Activated CD8-positive, alpha-beta memory T cell treated with anti-CD3 and anti-CD28 coated beads, Interleukin-2, amount 50 U/mL, for 48 hours (primary cell): ENCODE data around the gene KIAA0513.
"Not testable (repeated sequence)": the region's sequence is repeated elsewhere in the genome, so short reads cannot be mapped to it uniquely, and the experiment has no call there.

Source experiments
- DNase-seq: peaks from one replicate; pipeline ENCODE4 v3.0.0-alpha.2; 2020

The KIAA0513 gene

DNA sequence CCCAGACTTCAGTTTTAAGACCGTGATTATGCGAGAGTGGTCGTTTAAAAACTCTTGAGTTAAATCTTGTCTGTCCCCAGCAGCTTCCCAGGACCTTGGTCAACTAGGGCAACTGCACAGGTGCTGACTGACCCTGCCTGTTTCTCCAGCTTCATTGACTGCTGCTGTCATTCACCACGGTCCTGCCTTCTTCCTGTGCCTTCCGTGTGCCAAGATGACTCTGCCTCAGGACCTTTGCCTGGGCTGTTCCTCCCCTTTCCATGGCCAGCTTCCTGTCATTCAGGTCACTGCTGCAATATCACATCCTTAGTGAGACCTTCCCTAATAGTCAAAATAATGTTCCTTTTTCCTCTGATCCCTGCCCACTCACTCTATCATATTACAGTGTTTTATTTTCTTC lies 3.9 kb downstream of the KIAA0513 start:
- DNase-seq: no peak

- not testable (repeated sequence) for DNase-seq
These were observed 4.6 kb downstream of the KIAA0513 start for GRCh38 chr16:85032187-85032586.

DNA sequence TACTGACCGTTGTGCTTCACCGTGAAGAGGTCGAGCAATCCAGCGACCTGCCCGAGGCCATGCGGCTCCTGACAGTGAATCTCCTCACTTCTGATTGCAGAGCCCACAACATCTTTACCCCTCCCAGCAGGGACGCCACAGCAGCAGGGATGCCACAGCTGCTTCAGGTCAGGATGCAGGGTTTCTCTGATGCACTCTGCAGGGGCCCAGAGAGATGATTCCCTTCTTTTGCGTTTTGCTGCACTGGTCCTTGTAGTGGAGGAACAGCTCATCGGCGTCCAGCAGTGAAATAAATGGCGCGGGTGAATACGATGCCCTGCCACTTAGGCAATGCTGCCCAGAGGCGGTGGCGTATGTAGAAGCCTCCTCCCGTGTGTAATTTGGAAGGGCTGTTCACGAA lies 5.6 kb downstream of the KIAA0513 start:
- DNase-seq: no peak

DNA sequence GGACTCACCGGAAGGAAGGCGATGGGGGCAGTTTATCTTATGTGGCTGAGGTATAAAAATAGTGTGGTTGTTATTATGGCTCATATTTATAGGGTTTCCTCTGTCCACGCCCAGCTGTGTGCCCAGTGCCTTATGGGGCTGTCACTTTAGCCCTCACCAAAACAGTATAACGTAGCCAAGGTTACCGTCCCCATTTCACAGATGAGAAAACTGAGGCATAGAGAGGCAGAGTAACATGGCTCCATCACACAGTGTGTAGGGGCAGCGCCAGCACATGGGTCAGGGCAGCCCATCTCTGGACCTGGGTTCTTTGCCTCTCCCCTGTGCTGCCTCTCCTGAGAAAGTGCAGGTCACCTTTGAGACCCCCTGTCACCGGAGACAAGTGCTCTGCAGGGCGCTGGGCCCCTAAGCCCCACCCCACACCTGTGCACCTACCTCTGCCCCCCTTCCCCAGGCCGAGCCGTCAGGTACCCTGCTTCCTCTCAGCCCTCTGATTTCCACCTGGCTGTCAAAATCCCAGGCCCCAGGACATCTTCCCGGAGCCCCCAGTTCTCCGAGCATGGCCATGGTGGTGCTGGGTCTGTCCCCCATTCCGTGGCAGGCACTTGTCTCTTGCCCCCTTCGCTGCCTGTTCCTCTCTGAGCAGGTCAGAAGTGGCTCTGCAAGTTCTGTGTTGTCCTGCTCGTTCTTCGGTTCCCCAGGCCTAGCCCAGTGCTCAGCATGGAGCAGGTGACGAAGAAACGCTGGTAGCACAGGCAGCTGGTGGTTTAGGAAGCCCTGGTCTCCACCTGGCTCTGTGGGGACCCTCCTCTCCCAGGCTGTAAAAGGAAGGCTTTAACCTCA lies 7.2 kb downstream of the KIAA0513 start:
- DNase-seq: no peak

- no peak for DNase-seq
These were observed 8.8 kb downstream of the KIAA0513 start for GRCh38 chr16:85036236-85037049.

GRCh38 chr16:85037050-85037410 lies 9.4 kb downstream of the KIAA0513 start:
- DNase-seq: no peak

DNA sequence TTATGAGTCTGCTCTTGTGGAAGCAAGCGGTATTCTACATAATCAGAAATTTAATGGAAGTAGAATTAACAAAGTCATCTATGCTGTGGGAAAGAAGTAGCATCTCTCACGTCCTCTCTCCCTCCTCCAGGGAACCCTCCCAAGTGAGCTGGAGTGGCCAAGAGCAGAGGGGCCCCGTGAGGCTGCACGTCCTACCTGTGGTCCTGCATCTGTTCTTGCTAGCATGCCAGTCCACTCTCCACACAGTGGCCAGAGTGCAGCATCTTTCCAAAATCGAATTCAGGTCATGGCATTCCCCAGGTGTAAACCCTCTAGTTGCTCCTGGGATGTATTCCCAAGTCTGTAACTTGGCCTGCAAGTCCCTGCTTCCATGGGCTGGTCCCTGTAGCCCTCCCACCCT lies 10.1 kb downstream of the KIAA0513 start:
- no peak for DNase-seq

DNA sequence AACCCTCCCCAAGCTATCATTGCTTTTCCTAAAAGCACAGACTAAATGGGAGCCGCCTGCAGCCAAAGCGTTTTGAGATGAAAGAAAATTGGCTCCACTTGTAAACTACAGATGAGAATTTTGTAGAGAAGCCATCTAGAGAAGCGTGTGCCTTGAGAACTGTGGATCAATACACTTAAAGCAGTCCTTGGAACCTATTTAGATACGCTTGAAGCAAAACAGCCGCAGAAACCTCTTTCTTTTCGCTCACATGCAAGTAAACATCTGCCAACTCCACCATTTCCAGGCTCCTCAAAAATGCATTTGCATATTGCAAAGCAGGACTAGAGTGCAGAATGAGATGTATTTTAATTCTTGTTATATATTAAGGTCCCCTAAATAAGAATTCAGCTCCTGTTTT lies 13.1 kb downstream of the KIAA0513 start:
- DNase-seq: no peak

- no peak for DNase-seq
These were observed 13.9 kb downstream of the KIAA0513 start for GRCh38 chr16:85041219-85042166.

- no peak for DNase-seq
These were observed 14.6 kb downstream of the KIAA0513 start for GRCh38 chr16:85042167-85042526.

DNA sequence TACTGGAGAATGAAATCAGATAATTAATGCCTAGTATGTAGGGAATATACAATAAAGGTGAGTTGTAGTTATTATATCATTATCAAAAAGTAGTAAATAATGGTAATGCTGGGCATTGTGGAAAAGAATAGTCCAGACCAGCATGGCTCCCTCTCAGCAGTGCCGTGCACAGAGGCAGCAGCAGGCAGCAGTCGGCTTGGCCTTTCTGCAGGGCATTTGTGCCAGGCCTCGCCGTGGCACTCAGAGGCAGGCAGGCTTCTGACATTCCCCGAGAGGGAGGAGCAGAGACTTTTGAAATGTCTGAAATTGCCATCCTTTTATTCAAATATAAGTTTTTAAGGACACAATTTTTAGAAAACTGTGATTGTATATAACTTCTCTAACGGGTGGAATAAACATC lies 15.0 kb downstream of the KIAA0513 start:
- no peak for DNase-seq

DNA sequence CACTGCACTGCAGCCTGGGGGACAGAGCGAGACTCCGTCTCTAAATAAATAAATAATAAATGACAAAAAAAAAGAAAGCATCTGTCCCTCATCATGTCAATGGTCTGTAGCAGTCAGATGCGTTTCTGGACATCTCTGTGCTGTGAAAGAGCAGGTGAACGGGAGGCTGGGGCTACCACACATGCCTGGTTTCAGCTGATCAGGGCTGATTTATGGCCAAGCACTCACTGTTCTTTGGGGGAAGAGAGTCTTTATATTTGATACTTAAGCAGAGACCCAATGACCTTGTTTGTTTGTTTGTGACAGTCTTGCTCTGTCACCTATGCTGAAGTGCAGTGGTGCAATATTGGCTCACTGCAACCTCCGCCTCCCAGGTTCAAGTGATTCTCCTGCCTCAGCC lies 17.5 kb downstream of the KIAA0513 start:
- no peak for DNase-seq

GRCh38 chr16:85045641-85046471 lies 18.3 kb downstream of the KIAA0513 start:
- no peak for DNase-seq

- DNase-seq: no peak
These were observed 18.9 kb downstream of the KIAA0513 start for GRCh38 chr16:85046472-85046916.

DNA sequence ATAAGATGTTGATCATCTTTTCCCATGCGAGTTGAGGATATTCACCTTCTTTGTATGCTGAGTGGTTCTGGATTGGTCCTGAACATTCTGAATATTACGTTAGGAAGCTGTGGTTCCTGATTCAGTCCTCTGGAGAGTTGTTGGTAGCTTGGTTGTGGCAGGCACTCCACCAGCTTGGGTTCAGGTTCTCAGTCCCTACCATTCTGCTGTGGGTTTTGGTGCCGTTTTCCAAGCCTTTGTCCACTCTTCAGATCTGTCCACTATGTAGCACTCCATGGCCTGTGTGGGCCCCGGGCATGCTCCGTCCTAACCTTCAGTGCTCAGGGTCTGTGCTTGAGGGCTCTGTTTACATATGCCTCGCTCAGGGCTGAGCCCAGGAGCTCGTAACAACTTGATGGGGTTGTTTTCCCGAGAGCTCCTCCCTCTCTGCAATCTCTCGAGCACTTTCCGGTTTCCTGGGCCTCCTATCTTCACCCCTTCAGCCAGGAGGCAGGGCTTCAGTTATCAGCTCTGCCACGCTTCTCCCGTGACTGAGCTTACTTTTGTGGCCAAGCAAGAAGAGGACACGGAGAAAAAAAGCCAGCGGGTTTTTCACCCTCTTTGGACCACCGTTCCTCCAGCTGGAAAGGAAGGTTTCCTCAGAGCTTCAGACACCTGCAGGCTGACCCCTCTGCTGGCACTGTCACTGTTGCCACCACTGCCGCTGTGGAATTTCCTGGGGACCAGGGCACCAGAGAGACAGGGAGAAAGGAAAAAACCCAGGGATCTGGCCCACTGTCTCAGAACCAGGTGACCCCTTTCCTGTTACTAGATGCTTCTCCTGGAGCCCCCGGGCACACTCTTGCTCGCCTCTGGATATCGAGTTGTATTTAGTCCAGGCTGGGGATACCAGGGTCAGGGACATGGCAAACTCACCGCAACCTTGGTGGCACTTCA lies 19.6 kb downstream of the KIAA0513 start:
- DNase-seq: no peak

DNA sequence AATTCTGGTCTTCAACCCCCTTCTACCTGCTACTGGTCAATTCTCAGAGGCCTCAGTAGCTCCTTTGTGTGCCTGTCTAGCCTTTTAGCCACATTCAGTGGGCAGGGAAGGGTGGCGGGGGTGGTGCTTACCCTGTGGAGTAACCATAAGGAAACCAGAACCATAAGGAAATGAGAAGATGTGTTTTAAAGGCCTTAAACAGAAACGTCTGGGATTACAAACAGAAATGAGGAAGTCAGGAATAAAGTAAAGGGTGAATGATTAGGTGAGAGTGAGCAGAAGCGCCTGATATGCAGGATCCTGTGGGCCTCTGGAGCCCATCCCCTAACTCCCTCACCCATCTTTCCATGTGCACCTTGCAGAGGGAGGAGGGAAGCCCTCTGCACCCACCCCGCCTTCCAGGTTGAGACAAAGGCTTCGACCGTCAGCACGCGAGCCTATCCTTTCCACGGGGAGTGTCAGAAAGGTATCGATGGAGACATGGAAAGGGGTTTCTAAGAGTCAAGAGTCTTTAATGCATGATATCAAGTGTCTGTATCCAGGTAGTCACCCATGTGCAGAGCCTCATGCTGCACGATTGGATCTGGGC lies 20.4 kb downstream of the KIAA0513 start:
- DNase-seq: no peak

DNA sequence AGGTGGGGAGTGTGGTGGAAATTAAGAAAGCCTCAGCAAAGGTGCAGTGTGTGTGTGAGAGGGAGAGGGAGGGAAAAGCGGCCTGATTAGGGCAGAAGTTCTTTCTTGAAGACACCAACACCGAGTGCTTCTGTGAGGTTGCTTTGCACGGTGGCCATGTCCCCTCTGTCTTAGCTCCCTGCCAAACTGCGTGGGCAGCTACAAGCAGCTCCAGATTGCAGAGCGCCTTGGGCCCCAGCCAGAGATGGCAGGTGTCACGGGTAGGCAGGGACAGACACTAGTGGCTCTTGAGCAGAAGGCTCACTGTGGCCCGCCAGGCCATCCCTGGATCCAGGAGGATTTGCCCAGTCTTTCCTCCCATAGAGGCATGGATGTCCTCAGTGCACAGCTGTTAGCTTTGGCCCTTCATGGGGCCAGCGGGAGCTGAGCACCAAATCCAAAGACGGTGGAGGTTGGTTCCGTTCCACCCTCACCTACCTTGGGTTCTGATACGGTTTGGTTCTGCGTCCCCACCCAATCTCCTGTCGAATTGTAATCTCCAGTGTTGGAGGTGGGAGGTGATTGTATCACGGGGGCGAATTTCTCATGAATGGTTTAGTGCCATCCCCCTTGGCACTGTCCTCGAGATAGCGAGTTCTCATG lies 21.4 kb downstream of the KIAA0513 start:
- no peak for DNase-seq

- DNase-seq: no peak
These were observed 22.2 kb downstream of the KIAA0513 start for GRCh38 chr16:85049706-85050305.

DNA sequence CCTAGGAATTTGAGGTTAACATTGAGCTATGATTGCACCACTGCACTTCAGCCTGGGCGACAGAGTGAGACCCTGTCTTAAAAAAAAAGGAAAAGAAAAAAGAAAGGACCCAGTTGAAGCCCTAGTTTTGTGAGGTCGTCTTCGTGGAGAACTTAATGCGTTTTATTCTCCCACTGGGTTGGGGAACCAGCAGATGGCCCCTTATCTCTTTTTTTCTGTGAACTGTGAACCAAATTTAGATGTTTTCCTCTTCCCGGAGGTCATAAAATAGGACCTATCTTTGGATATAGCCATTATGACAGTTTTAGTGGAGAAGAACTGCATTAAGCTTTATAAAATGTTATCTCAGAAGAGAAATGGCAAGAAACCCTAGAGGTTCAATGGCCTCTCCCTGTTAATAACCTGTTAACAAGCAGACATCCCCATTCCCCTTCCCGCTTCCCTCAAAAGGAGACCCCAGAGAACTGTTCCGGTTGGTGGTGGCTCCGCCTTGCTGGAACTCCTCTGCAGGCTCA lies 23.5 kb downstream of the KIAA0513 start:
- no peak for DNase-seq
